PC-3 (cell line): ENCODE results near the gene FOXK2. TPM values are rescaled to one million over a fixed set of nuclear protein-coding genes. Genes with fewer than 3 reads are reported as not detected.

Experiments used
- ATAC-seq: fragments of 200-7000 bp; cut with Tn5 transposase; 2 replicates; pipeline ENCODE4 v1.9.1; 2020; ENCODE audit warnings: mild to moderate bottlenecking, moderate library complexity
- Bru-seq: library from RNA; stranded (reverse); fragments of 400-500 nt; gene quantifications from one replicate; lab custom pipeline; 2021; lab: Mats Ljungman, UMichigan
- BruChase-seq, 2 experiments: library from RNA; stranded (reverse); fragments of 400-500 nt; gene quantifications; one replicate each; lab custom pipeline; 2021; lab: Mats Ljungman, UMichigan
- BruUV-seq: library from RNA; stranded (reverse); fragments of 400-500 nt; replicated peaks from 2 replicates; lab custom pipeline; 2021; lab: Mats Ljungman, UMichigan
- CTCF ChIA-PET: fragments of 300-600 bp; sonication (Branson Sonifier 250); formaldehyde crosslinking; loops from one replicate; lab custom pipeline; 2022; ENCODE audit warnings: antibody characterized with exemption; lab: Charles Lee
- POLR2A ChIA-PET: fragments of 300-600 bp; sonication (Branson Sonifier 250); formaldehyde crosslinking; loops from one replicate; lab custom pipeline; 2022; ENCODE audit warnings: antibody characterized with exemption; ENCODE audit not compliant: unreplicated experiment; lab: Charles Lee
- DNase-seq: peaks from one replicate; pipeline ENCODE4 v3.0.0-alpha.2; 2015
- H2AFZ ChIP-seq: fragments of 300-600 bp; sonication (generic); 2 replicates; pipeline ENCODE4 v1.6.0; 2016; ENCODE audit warnings: antibody characterized with exemption, low read length
- H3F3A ChIP-seq: fragments of 300-600 bp; sonication (generic); one replicate; pipeline ENCODE4 v1.6.0; 2017; ENCODE audit warnings: antibody characterized with exemption, low read length, control low read depth, mild to moderate bottlenecking; ENCODE audit not compliant: unreplicated experiment
- H3K27ac ChIP-seq: fragments of 300-600 bp; sonication (generic); 2 replicates; pipeline ENCODE4 v1.5.1; 2016; ENCODE audit warnings: mild to moderate bottlenecking, low read length
- H3K27me3 ChIP-seq: fragments of 300-600 bp; sonication (generic); 2 replicates; pipeline ENCODE4 v1.6.1; 2016; ENCODE audit warnings: low read length, mixed read lengths
- H3K36me3 ChIP-seq: fragments of 300-600 bp; sonication (generic); 2 replicates; pipeline ENCODE4 v1.6.1; 2016; ENCODE audit warnings: low read depth, mixed run types, low read length, mixed read lengths
- H3K4me1 ChIP-seq: fragments of 300-600 bp; sonication (generic); 2 replicates; pipeline ENCODE4 v1.5.1; 2016; ENCODE audit warnings: low read length; ENCODE audit not compliant: insufficient read depth
- H3K4me2 ChIP-seq: fragments of 300-600 bp; sonication (generic); 2 replicates; pipeline ENCODE4 v1.6.0; 2016; ENCODE audit warnings: low read length
- H3K4me3 ChIP-seq: fragments of 300-600 bp; sonication (generic); 2 replicates; pipeline ENCODE4 v1.5.1; 2016; ENCODE audit warnings: mild to moderate bottlenecking, low read length, mixed read lengths
- H3K79me2 ChIP-seq: fragments of 300-600 bp; sonication (generic); 2 replicates; pipeline ENCODE4 v1.6.1; 2017; ENCODE audit warnings: low read length, mixed read lengths
- H3K9ac ChIP-seq: fragments of 300-600 bp; sonication (generic); 2 replicates; pipeline ENCODE4 v1.6.0; 2016; ENCODE audit warnings: mild to moderate bottlenecking, low read length
- H3K9me2 ChIP-seq: fragments of 300-600 bp; sonication (generic); replicated peaks from 2 replicates; pipeline ENCODE4 v1.6.1; 2016; ENCODE audit warnings: mixed run types, low read length, mixed read lengths
- H3K9me3 ChIP-seq: fragments of 300-600 bp; sonication (generic); 2 replicates; pipeline ENCODE4 v1.6.1; 2016; ENCODE audit warnings: low read length, mixed read lengths
- H4K20me1 ChIP-seq: fragments of 300-600 bp; sonication (generic); 2 replicates; pipeline ENCODE4 v1.6.1; 2016; ENCODE audit warnings: low read length, mixed read lengths
- CTCF ChIP-seq: fragments of 300-600 bp; sonication (generic); conservative IDR thresholded peaks from 2 replicates; pipeline ENCODE4 v1.5.1; 2017; ENCODE audit warnings: antibody characterized with exemption, low read depth, mild to moderate bottlenecking, low read length
- EZH2 ChIP-seq: fragments of 300-600 bp; sonication (generic); IDR thresholded peaks from one replicate; pipeline ENCODE4 v1.6.1; 2017; ENCODE audit warnings: antibody characterized with exemption, mild to moderate bottlenecking, low read length; ENCODE audit not compliant: unreplicated experiment
- EZH2phosphoT487 ChIP-seq: fragments of 300-600 bp; sonication (generic); IDR thresholded peaks from 2 replicates; pipeline ENCODE4 v1.6.1; 2018; ENCODE audit warnings: mild to moderate bottlenecking, antibody characterized with exemption, low read length, borderline replicate concordance
- intact Hi-C: fragments of 100-400 bp; cut with micrococcal nuclease; formaldehyde crosslinking; loops from 2 replicates; pipeline ENCODE4 v1.9.0; 2023
- long read RNA-seq: library from polyadenylated mRNA; unstranded; transcript quantifications from one replicate; pipeline ENCODE4 v2.0.0, GENCODE V29; 2021; ENCODE audit not compliant: unreplicated experiment
- total RNA-seq: library from RNA; depleted of rRNA; stranded (reverse); fragments of >200 nt; gene quantifications from 2 replicates; pipeline ENCODE4 v1.2.3, GENCODE V29; 2014; rRNA removed

The FOXK2 gene
- total RNA-seq (60.5 and 71.0 TPM in 2 replicates), Bru-seq, nascent RNA (percentile 80 among the genes with signal in this experiment), BruChase-seq, experiment 1, labeled RNA remaining after a 6-hour chase (percentile 91 among the genes with signal in this experiment), BruChase-seq, experiment 2, labeled RNA remaining after a 2-hour chase (percentile 86 among the genes with signal in this experiment)
- long read RNA-seq, full-length matches to known transcripts: 70 of 208 reads
- long read RNA-seq, partial matches to known transcripts: 77 of 208 reads
- long read RNA-seq, other reads (novel, unspliced or antisense): 61 of 208 reads

GRCh38 chr17:82518826-82519810 is at the start of gene FOXK2:
FOXK2 (plus strand) TSS chr17:82519732; CDS start chr17:82519889, 157 bp downstream.
- DNase-seq (peak; percentile 97), ATAC-seq (peak; percentile 96)
- Histone ChIP-seq H3K9me2 (no peaks in the 10 kb centered on the region), H3K79me2 (peaks cover 43% of the 10 kb centered on the region), H3K27me3 (no peaks in the 10 kb centered on the region), H3K9me3 (no peaks in the 10 kb centered on the region), H3K36me3 (no peaks in the 10 kb centered on the region), H4K20me1 (peaks cover 27% of the 10 kb centered on the region), H3K4me1 (peaks cover 12% of the 10 kb centered on the region; the same call in 1 of the 2 replicates), H2AFZ (peak within 1 kb of the TSS; percentile 92), H3K9ac (peak within 1 kb of the TSS; percentile 88), H3F3A (no peaks in the 10 kb centered on the region), H3K27ac (peak within 1 kb of the TSS; percentile 71), H3K4me2 (peak within 1 kb of the TSS; percentile 90), H3K4me3 (peak within 1 kb of the TSS; percentile 78)
- no peak for TF ChIP-seq EZH2
- no peak for TF ChIP-seq EZH2phosphoT487
- no peak for TF ChIP-seq CTCF
- no TSS peak for BruUV-seq
- CTCF ChIA-PET: no interaction called here
- POLR2A ChIA-PET: interaction anchor here (0.6 to 0.7 kb wide), 2 partner anchors 101 to 135 kb away, joined by 3 read pairs; no protein-coding TSS in a partner anchor
- intact Hi-C loops: no loop called here

- H3K79me2 ChIP-seq: no peaks in the 10 kb centered on the region
- POLR2A ChIA-PET: no interaction called here
- DNase-seq (no peak), ATAC-seq (no peak)
- no peaks in the 10 kb centered on the region for H3K9me2 ChIP-seq
- no peaks in the 10 kb centered on the region for H3F3A ChIP-seq
- TF ChIP-seq EZH2: no peak
- TF ChIP-seq CTCF: no peak
- no peak for TF ChIP-seq EZH2phosphoT487
- intact Hi-C loops: no loop called here
- no peaks in the 10 kb centered on the region for H3K4me1 ChIP-seq
- no peak overlapping the region for H3K4me3 ChIP-seq
- no peak overlapping the region for H2AFZ ChIP-seq
- H3K9ac ChIP-seq: no peak overlapping the region
- peaks cover 26% of the 10 kb centered on the region for H3K36me3 ChIP-seq
- BruUV-seq: no TSS peak
- no peaks in the 10 kb centered on the region for H3K27me3 ChIP-seq
- CTCF ChIA-PET: no interaction called here
- H3K27ac ChIP-seq: no peak overlapping the region
- no peaks in the 10 kb centered on the region for H3K9me3 ChIP-seq
- H4K20me1 ChIP-seq: no peaks in the 10 kb centered on the region
- no peak overlapping the region for H3K4me2 ChIP-seq
Observed at GRCh38 chr17:82470065-82470464, 49.5 kb upstream of the FOXK2 start.
